CD4-positive, alpha-beta T cell treated with Interferon alpha-2 for 1 hour (primary cell): ENCODE results near the gene GIT2.
"Not testable (repeated sequence)": the region's sequence is repeated elsewhere in the genome, so short reads cannot be mapped to it uniquely, and the experiment has no call there.

Source experiments
- DNase-seq, 2 donors: peaks; one replicate each; pipeline ENCODE4 v3.0.0-alpha.2; 2020 to 2022

Gene GIT2

GRCh38 chr12:109946505-109946904, 49.7 kb downstream of the GIT2 start:
- DNase-seq: no peak

GRCh38 chr12:109944561-109945359, 51.4 kb downstream of the GIT2 start:
- DNase-seq: no peak

GRCh38 chr12:109943811-109944210, 52.4 kb downstream of the GIT2 start:
- no peak for DNase-seq

GRCh38 chr12:109940339-109940923, 55.7 kb downstream of the GIT2 start:
- DNase-seq: no peak

GRCh38 chr12:109939504-109939903, 56.7 kb downstream of the GIT2 start:
- no peak for DNase-seq

GRCh38 chr12:109938947-109939346, 57.2 kb downstream of the GIT2 start:
- DNase-seq: no peak

GRCh38 chr12:109937371-109937770, 58.8 kb downstream of the GIT2 start:
- no peak for DNase-seq

- peak in 1 of 2 donors; percentile 22 for DNase-seq
Observed at GRCh38 chr12:109934026-109934425, 62.1 kb downstream of the GIT2 start.

GRCh38 chr12:109932878-109933503, 63.2 kb downstream of the GIT2 start:
- no peak for DNase-seq

- DNase-seq: no peak
Observed at GRCh38 chr12:109931143-109931542, 65.0 kb downstream of the GIT2 start.

GRCh38 chr12:109930028-109930800, 66.0 kb downstream of the GIT2 start:
- DNase-seq: no peak

GRCh38 chr12:109929326-109929725, 66.8 kb downstream of the GIT2 start:
- DNase-seq: not testable (repeated sequence)

GRCh38 chr12:109928058-109928656, 68.0 kb downstream of the GIT2 start:
- DNase-seq: no peak

GRCh38 chr12:109927622-109928021, 68.5 kb downstream of the GIT2 start:
- peak; percentile 43 to 58 for DNase-seq

GRCh38 chr12:109926488-109927210, 69.5 kb downstream of the GIT2 start:
- DNase-seq: no peak

GRCh38 chr12:109926016-109926415, 70.2 kb downstream of the GIT2 start:
- DNase-seq: no peak

GRCh38 chr12:109925185-109925840, 70.9 kb downstream of the GIT2 start:
- no peak for DNase-seq

- no peak for DNase-seq
Observed at GRCh38 chr12:109923481-109924245, 72.5 kb downstream of the GIT2 start.

GRCh38 chr12:109923038-109923437, 73.1 kb downstream of the GIT2 start:
- no peak for DNase-seq

- DNase-seq: no peak
Observed at GRCh38 chr12:109921982-109922381, 74.2 kb downstream of the GIT2 start.

GRCh38 chr12:109920261-109920780, 75.8 kb downstream of the GIT2 start:
- DNase-seq: no peak
